ENCODE results near the gene AGRN. TPM values are rescaled to one million over a fixed set of nuclear protein-coding genes. Genes with fewer than 3 reads are reported as not detected.
"Not testable (repeated sequence)": the region's sequence is repeated elsewhere in the genome, so short reads cannot be mapped to it uniquely, and the experiment has no call there.

AGRN gene
- total RNA-seq, 4 donors from 2014 or later: 20.0 to 35.8 (median 32.0) TPM

DNA sequence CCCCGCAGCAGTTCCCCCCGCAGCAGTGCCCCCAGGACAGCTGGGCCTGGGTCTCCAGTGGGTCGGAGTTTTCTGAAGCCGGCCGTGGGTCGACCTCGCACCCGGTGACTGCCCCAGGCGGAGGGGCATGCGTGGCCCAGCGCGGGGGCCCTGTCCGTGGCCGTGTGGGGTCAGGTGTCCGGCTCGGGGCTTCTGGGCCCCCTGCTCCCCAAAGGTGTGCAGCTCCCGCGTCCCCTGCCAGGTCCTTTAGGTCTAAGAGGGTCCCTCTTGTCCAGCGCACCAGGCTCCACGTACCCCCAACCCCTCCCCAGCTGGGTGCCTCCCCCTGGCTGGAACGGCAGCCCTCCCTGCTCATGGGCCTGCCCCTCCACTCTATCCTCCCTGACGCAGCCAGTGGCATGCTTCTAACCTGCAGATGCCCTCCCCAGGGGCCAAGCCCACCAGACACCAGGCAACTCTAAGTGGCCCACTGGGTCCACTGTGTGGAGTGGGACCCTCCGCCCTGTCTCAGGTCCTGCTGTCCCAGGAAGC is 14.1 kb upstream of the AGRN start:
- Histone ChIP-seq H3K36me3 (no peaks in the 10 kb centered on the region), H3K9me3 (no peaks in the 10 kb centered on the region), H3K4me1 (peaks cover 17 to 47% (median 30%) of the 10 kb centered on the region in 3 donors), H3K27ac (no peak overlapping the region), H3K27me3 (peaks cover 0 to 65% (median 0%) of the 10 kb centered on the region in 4 donors), H3K4me3 (no peak overlapping the region)
- intact Hi-C loops (cut with DNase I): no loop called here
- WGBS, 2 donors: no CpG with 5 or more reads among the region's 23 CpGs
- TF ChIP-seq POLR2A (IDR thresholded peaks at IDR 0.05): no peak
- TF ChIP-seq, protein P1, sequence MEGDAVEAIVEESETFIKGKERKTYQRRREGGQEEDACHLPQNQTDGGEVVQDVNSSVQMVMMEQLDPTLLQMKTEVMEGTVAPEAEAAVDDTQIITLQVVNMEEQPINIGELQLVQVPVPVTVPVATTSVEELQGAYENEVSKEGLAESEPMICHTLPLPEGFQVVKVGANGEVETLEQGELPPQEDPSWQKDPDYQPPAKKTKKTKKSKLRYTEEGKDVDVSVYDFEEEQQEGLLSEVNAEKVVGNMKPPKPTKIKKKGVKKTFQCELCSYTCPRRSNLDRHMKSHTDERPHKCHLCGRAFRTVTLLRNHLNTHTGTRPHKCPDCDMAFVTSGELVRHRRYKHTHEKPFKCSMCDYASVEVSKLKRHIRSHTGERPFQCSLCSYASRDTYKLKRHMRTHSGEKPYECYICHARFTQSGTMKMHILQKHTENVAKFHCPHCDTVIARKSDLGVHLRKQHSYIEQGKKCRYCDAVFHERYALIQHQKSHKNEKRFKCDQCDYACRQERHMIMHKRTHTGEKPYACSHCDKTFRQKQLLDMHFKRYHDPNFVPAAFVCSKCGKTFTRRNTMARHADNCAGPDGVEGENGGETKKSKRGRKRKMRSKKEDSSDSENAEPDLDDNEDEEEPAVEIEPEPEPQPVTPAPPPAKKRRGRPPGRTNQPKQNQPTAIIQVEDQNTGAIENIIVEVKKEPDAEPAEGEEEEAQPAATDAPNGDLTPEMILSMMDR (IDR thresholded peaks at IDR 0.05): no peak
- no peak for DNase-seq

DNA sequence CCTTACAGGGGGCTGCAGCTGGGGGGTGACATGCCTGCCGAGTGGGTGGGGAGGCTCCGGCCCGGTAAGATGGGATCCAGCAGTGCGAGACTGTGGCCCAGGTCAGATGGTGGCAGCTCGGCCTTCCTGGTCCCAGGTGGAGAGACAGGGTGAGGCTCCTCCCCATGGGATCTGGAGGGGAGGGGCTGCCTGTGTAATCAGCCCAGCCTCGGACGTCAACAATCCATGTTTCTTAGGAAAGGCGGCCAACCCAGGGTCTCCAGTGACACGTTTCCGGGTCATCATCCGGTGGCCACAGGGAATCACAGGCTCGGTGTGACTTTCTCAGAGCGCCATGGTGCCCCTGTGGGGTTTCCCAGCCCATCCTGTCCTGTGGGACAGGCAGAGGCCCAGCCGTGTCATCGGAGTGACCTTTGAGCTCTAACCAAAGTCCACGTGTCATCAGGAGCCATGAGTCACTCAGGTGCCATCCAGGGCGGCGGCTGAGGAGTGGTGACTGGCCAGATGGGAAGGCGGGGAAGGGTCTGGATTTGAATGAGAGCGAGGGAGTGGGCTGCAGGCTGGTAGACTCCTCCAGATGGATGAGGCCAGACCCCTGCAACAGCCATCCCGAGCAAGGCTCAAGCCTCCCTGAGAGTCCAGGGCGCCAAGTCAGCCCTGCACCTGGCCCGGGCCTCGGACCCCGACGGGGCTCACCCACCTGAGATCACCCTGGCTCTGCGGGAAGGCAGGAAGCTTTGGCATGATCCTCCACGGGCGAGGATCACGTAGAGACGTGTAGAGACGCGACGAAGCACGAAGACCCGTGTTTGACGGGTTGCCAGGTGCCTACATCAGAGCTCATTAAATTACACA is 13.4 kb upstream of the AGRN start:
- intact Hi-C loops (cut with DNase I): no loop called here
- WGBS, 2 donors: 49 to 61% methylated on average over 8 to 12 of the region's 37 CpGs
- H3K27ac ChIP-seq: no peak overlapping the region
- no peak for TF ChIP-seq POLR2A (IDR thresholded peaks at IDR 0.05)
- TF ChIP-seq, protein P1 (IDR thresholded peaks at IDR 0.05): no peak
- no peaks in the 10 kb centered on the region for H3K9me3 ChIP-seq
- H3K27me3 ChIP-seq: peaks cover 0 to 58% (median 0%) of the 10 kb centered on the region in 4 donors
- peaks cover 12 to 40% (median 26%) of the 10 kb centered on the region in 3 donors for H3K4me1 ChIP-seq
- H3K36me3 ChIP-seq: no peaks in the 10 kb centered on the region
- no peak for DNase-seq
- H3K4me3 ChIP-seq: no peak overlapping the region

DNA sequence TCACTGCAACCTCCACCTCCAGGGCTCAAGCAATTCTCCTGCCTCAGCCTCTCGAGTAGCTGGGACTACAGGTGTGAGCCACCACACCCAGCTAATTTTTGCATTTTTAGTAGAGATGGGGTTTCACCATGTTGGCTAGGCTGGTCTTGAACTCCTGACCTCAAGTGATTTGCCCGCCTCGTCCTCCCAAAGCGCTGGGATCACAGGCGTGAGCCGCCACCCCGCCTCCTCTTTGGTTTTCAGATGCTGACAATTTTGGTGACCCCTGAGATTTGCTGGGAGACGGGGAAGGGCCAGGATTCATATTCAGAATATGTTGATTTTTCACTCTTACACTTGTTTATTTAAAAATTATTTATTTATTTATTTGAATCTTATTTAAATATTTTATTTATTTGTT is 9.8 kb upstream of the AGRN start:
- intact Hi-C loops (cut with DNase I); H3K9me3 ChIP-seq; DNase-seq; H3K36me3 ChIP-seq; H3K27ac ChIP-seq; H3K4me3 ChIP-seq: not testable (repeated sequence)
- H3K27me3 ChIP-seq: peaks cover 0 to 25% (median 0%) of the 10 kb centered on the region in 4 donors
- 89 to 91% methylated on average over 8 of the region's 8 CpGs for WGBS, 2 donors
- peaks cover 13 to 48% (median 43%) of the 10 kb centered on the region in 3 donors for H3K4me1 ChIP-seq

DNA sequence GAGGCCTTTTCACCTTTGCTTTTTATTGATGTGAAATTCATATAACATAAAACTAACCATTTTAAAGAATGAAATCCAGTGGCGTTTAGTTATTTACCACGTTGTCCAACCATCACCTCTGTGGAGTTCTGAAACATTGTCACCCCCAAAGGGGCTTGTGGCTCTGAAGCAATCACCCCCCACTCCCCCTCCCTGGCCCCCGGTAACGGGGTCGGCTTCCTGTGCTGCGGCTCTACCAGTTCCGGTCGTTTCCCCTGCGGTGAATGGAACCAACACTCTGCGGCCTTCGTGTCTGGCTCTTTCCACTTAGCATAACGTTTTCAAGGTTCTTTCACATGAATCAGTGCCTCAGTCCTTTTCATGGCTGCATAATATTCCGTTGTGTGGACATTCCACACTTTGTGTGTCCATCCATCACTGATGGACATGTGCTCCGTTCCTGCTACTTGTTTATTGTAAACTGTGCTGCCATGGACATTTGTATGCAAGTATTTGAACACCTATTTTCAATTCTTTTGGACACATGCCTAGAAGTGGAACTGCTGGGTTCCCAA is 8.4 kb upstream of the AGRN start:
- 77 to 79% methylated on average over 10 to 14 of the region's 14 CpGs for WGBS, 2 donors

DNA sequence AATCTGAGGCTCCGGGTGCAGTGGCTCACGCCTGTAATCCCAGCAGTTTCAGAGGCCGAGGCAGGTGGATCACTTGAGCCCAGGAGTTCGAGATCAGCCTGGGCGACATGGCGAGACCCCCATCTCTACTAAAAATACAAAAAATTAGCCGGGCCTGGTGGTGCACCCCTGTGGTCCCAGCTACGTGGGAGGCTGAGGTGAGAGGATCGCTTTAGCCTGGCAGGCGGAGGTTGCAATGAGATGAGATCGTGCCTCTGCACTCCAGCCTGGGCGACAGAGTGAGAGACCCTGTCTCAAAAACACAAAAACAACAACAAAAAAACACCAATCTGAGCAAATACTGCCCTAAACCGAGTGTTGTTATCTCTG is 7.2 kb upstream of the AGRN start:
- H3K27me3 ChIP-seq; DNase-seq; intact Hi-C loops (cut with DNase I); H3K9me3 ChIP-seq; H3K36me3 ChIP-seq: not testable (repeated sequence)
- Histone ChIP-seq H3K4me3 (peak overlapping the region; percentile 43 to 86 (median 64)), H3K4me1 (peaks cover 8 to 25% (median 21%) of the 10 kb centered on the region in 3 donors), H3K27ac (peak overlapping the region; percentile 70 to 97 (median 92))
- 49 to 60% methylated on average over 12 to 13 of the region's 13 CpGs for WGBS, 2 donors

More for the DNA sequence above, 8.4 kb upstream of the AGRN start:
- intact Hi-C loops (cut with DNase I): no loop called here
- Histone ChIP-seq H3K27me3 (peaks cover 0 to 11% (median 0%) of the 10 kb centered on the region in 4 donors), H3K27ac (no peak overlapping the region), H3K4me3 (no peak overlapping the region), H3K4me1 (peaks cover 13 to 35% (median 31%) of the 10 kb centered on the region in 3 donors), H3K36me3 (no peaks in the 10 kb centered on the region), H3K9me3 (no peaks in the 10 kb centered on the region)
- TF ChIP-seq POLR2A (IDR thresholded peaks at IDR 0.05): no peak
- TF ChIP-seq, protein P1 (IDR thresholded peaks at IDR 0.05): no peak
- no peak for DNase-seq
